Islet of Langerhans (tissue), 1 donor: ENCODE measurements around the gene GPR18.
A peak's percentile ranks its signal among the peaks of the same experiment; 100 is the strongest.

Experiments used
- FAIRE-seq: peaks from one replicate; lab custom pipeline; 2011; peaks lifted over from hg19 to GRCh38; lab: Jason Lieb, UNC

GPR18 gene

GRCh38 chr13:99258210-99258860, at the start of gene GPR18:
TSS of gene GPR18 (minus strand) at chr13:99258379. CDS start at chr13:99255872, 2,507 bp downstream.
- no peak for FAIRE-seq

- no peak for FAIRE-seq
Observed at GRCh38 chr13:99307648-99308339, 49.6 kb upstream of the GPR18 start.

- FAIRE-seq, result peak; percentile 55
Observed at GRCh38 chr13:99307247-99307646, 49.1 kb upstream of the GPR18 start, which contains the start of gene GPR183. TSS of gene GPR183 (minus strand) at chr13:99307399. CDS start at chr13:99296145, 11,254 bp downstream.

- FAIRE-seq, result no peak
Observed at GRCh38 chr13:99305566-99305965, 47.4 kb upstream of the GPR18 start.

GRCh38 chr13:99305158-99305557, 47.0 kb upstream of the GPR18 start:
- no peak for FAIRE-seq

GRCh38 chr13:99304541-99304940, 46.4 kb upstream of the GPR18 start:
- no peak for FAIRE-seq

- no peak for FAIRE-seq
Observed at GRCh38 chr13:99303863-99304521, 45.8 kb upstream of the GPR18 start.

GRCh38 chr13:99302637-99303505, 44.7 kb upstream of the GPR18 start:
- FAIRE-seq, result no peak

- no peak for FAIRE-seq
Observed at GRCh38 chr13:99301913-99302636, 43.9 kb upstream of the GPR18 start.

- FAIRE-seq, result no peak
Observed at GRCh38 chr13:99301056-99301838, 43.1 kb upstream of the GPR18 start.

GRCh38 chr13:99299920-99300341, 41.8 kb upstream of the GPR18 start:
- no peak for FAIRE-seq

GRCh38 chr13:99299256-99299919, 41.2 kb upstream of the GPR18 start:
- FAIRE-seq, result no peak

- no peak for FAIRE-seq
Observed at GRCh38 chr13:99298056-99298455, 39.9 kb upstream of the GPR18 start.

- FAIRE-seq, result no peak
Observed at GRCh38 chr13:99297331-99297730, 39.2 kb upstream of the GPR18 start.

GRCh38 chr13:99296398-99296797, 38.2 kb upstream of the GPR18 start:
- FAIRE-seq, result no peak

GRCh38 chr13:99295488-99296252, 37.5 kb upstream of the GPR18 start:
- no peak for FAIRE-seq

GRCh38 chr13:99294958-99295357, 36.8 kb upstream of the GPR18 start:
- FAIRE-seq, result no peak

GRCh38 chr13:99294198-99294597, 36.0 kb upstream of the GPR18 start:
- no peak for FAIRE-seq

- FAIRE-seq, result no peak
Observed at GRCh38 chr13:99293178-99293577, 35.0 kb upstream of the GPR18 start.
